Kidney tubule cell (primary cell): ENCODE measurements around the gene SOX6.

ENCODE experiments used
- DNase-seq: peaks from one replicate; pipeline ENCODE4 v3.0.0-alpha.2; 2018; ENCODE audit warnings: low spot score

The SOX6 gene

GRCh38 chr11:16364254-16364653, 7.9 kb upstream of the SOX6 start:
- no peak for DNase-seq

GRCh38 chr11:16363706-16364105, 7.4 kb upstream of the SOX6 start:
- no peak for DNase-seq

- no peak for DNase-seq
Measured at GRCh38 chr11:16361108-16361865, 4.9 kb upstream of the SOX6 start.

GRCh38 chr11:16359369-16359768, 3.0 kb upstream of the SOX6 start:
- no peak for DNase-seq

- no peak for DNase-seq
Measured at GRCh38 chr11:16358726-16359125, 2.4 kb upstream of the SOX6 start.

GRCh38 chr11:16357775-16358174, 1.4 kb upstream of the SOX6 start:
- DNase-seq: no peak

GRCh38 chr11:16356761-16357393, 531 bp upstream of the SOX6 start:
- no peak for DNase-seq

GRCh38 chr11:16352707-16353106, 3.6 kb downstream of the SOX6 start:
- no peak for DNase-seq

- no peak for DNase-seq
Measured at GRCh38 chr11:16350125-16350524, 6.2 kb downstream of the SOX6 start.

GRCh38 chr11:16347928-16348685, 8.2 kb downstream of the SOX6 start:
- DNase-seq: no peak

GRCh38 chr11:16346975-16347374, 9.4 kb downstream of the SOX6 start:
- DNase-seq: peak; percentile 61

GRCh38 chr11:16341853-16342252, 14.5 kb downstream of the SOX6 start:
- DNase-seq: no peak

GRCh38 chr11:16338393-16338792, 18.0 kb downstream of the SOX6 start:
- DNase-seq: no peak

GRCh38 chr11:16337421-16338213, 18.7 kb downstream of the SOX6 start:
- no peak for DNase-seq

GRCh38 chr11:16336721-16337120, 19.6 kb downstream of the SOX6 start:
- DNase-seq: no peak

- DNase-seq: no peak
Measured at GRCh38 chr11:16336204-16336603, 20.1 kb downstream of the SOX6 start.

GRCh38 chr11:16335236-16335962, 20.9 kb downstream of the SOX6 start:
- peak; percentile 6 for DNase-seq

- DNase-seq: no peak
Measured at GRCh38 chr11:16326679-16327297, 29.6 kb downstream of the SOX6 start.

GRCh38 chr11:16322190-16322589, 34.2 kb downstream of the SOX6 start:
- DNase-seq: no peak

GRCh38 chr11:16321148-16321547, 35.2 kb downstream of the SOX6 start:
- DNase-seq: peak; percentile 26

- no peak for DNase-seq
Measured at GRCh38 chr11:16318320-16318719, 38.0 kb downstream of the SOX6 start.
